ENCODE measurements around the gene RNF115. TPM values are rescaled to one million over a fixed set of nuclear protein-coding genes. Genes with fewer than 3 reads are reported as not detected.

RNF115 gene
- total and polyA plus RNA-seq, 2 of the 8 experiments (the other 6 are each of a cell fraction or from before 2014, with no cell fraction given), result 4.7 to 10.8 TPM

GRCh38 chr1:145795257-145795881, 28.5 kb downstream of the RNF115 start:
- no peak overlapping the region for H2BK120ac ChIP-seq (replicated peaks; ENCODE audit: low read depth, low read length)
- 91% methylated on average over 10 of the region's 10 CpGs; no CpG with 5 or more reads in 1 of the 2 experiments for WGBS, 2 experiments (ENCODE audit: extremely low coverage in 1 of 2, insufficient coverage in 1 of 2, insufficient read length in 1 of 2, insufficient replicate concordance in 2 of 2, low coverage in 1 of 2, low lambda C conversion rate in 2 of 2, missing lambda C conversion rate in 1 of 2)

More at GRCh38 chr1:145795257-145795881, 28.5 kb downstream of the RNF115 start:
- no peak overlapping the region for H3K56ac ChIP-seq (replicated peaks; ENCODE audit: insufficient read length, low read depth, low read length)
- H3K9ac ChIP-seq (replicated peaks in 1 of 4; ENCODE audit: extremely low read depth in 1 of 4, low read depth in 3 of 4, low read length in 3 of 4), result no peak overlapping the region
- no peak overlapping the region for H2AK5ac ChIP-seq (ENCODE audit: low read depth, low read length)
- H2BK12ac ChIP-seq (ENCODE audit: low read depth, low read length), result no peak overlapping the region
- no peak overlapping the region for H4K5ac ChIP-seq (ENCODE audit: insufficient read length, low read depth, low read length)
- POLR2A ChIA-PET (ENCODE audit: partially characterized antibody), result interaction anchor here (1.1 kb wide), 1 partner anchor 15 kb away, joined by 3 read pairs; no protein-coding TSS in a partner anchor
- peaks cover under 1% of the 10 kb centered on the region; the same call in 1 of the 2 replicates for H3K79me1 ChIP-seq (ENCODE audit: low read depth, low read length)
- no peak overlapping the region for H3K18ac ChIP-seq (ENCODE audit: extremely low read depth, low read length)
- CTCF ChIA-PET (ENCODE audit: partially characterized antibody), result interaction anchor here (0.6 kb wide), 1 partner anchor 106 kb away, joined by 3 read pairs; no protein-coding TSS in a partner anchor
- no peak overlapping the region for H4K91ac ChIP-seq (replicated peaks; ENCODE audit: insufficient read length, low read length)
- H3K14ac ChIP-seq (ENCODE audit: insufficient read length), result no peak overlapping the region
- 0 out of 4 replicates have a peak, but pooled peaks cover 0 to 3% of the 10 kb centered on the region in 2 experiments for H3K79me2 ChIP-seq (ENCODE audit: control insufficient read depth in 1 of 2, insufficient read depth in 2 of 2, low read length in 2 of 2)
- no peak overlapping the region for H3K4ac ChIP-seq (replicated peaks; ENCODE audit: insufficient read length, low read depth, low read length)
- no peak for DNase-seq (ENCODE audit: low read depth in 1 of 2, low spot score in 2 of 2)
- H2BK20ac ChIP-seq (ENCODE audit: low read length), result no peak overlapping the region
- no peak for TF ChIP-seq GABPA (IDR thresholded peaks at IDR 0.05; ENCODE audit: borderline replicate concordance, insufficient read depth, low read length)
- peaks cover 0 to 3% (median 0%) of the 10 kb centered on the region in 4 experiments; a peak in 2 of 7 replicates for H3K4me1 ChIP-seq (replicated peaks in 1 of 4; ENCODE audit: control insufficient read depth in 3 of 4, insufficient read depth in 4 of 4, low read length in 3 of 4)
- H3K27me3 ChIP-seq (replicated peaks in 1 of 4; ENCODE audit: control insufficient read depth in 3 of 4, extremely low read depth in 1 of 4, insufficient read depth in 3 of 4, low read length in 3 of 4), result no peaks in the 10 kb centered on the region
- no peak overlapping the region for H3K27ac ChIP-seq (ENCODE audit: low read depth, low read length)
- no peak overlapping the region for H2BK5ac ChIP-seq (ENCODE audit: low read depth, low read length)
- H3K23me2 ChIP-seq (ENCODE audit: low read depth, low read length), result no peaks in the 10 kb centered on the region
- no peak for FAIRE-seq
- peaks cover 4% of the 10 kb centered on the region in 2 experiments; a peak in 1 of 4 replicates for H3K9me3 ChIP-seq (ENCODE audit: insufficient read depth in 2 of 2, low read depth in 1 of 2, low read length in 1 of 2)
- H2AFZ ChIP-seq (ENCODE audit: low read length), result no peak overlapping the region
- H3K4me2 ChIP-seq (ENCODE audit: insufficient read depth in 1 of 2, low read depth in 2 of 2, low read length in 2 of 2), result no peak overlapping the region
- H3K23ac ChIP-seq (ENCODE audit: insufficient read length), result no peak overlapping the region
- H3K36me3 ChIP-seq (ENCODE audit: control insufficient read depth in 2 of 4, insufficient read depth in 4 of 4, low read length in 3 of 4), result no peaks in the 10 kb centered on the region; a peak in 1 of 8 replicates
- no peaks in the 10 kb centered on the region for H4K20me1 ChIP-seq (replicated peaks in 1 of 2; ENCODE audit: control insufficient read depth in 1 of 2, insufficient read depth in 2 of 2, low read length in 2 of 2)
- no peak overlapping the region for H2BK15ac ChIP-seq (ENCODE audit: low read length)
- H4K8ac ChIP-seq (ENCODE audit: extremely low read depth, insufficient read depth, low read length), result no peak overlapping the region
- H3K4me3 ChIP-seq (ENCODE audit: extremely low read depth in 1 of 4, insufficient read depth in 2 of 4, low read depth in 3 of 4, low read length in 4 of 4), result no peak overlapping the region

All from H1 (cell line).